HTR-8/SVneo (cell line): ENCODE measurements around the gene METTL25B.
"Not testable (repeated sequence)": the region's sequence is repeated elsewhere in the genome, so short reads cannot be mapped to it uniquely, and the experiment has no call there.

Experiments
- DNase-seq: peaks from one replicate; pipeline ENCODE4 v3.0.0; 2011; ENCODE audit warnings: low spot score, mixed read lengths; ENCODE audit not compliant: insufficient read length
- FAIRE-seq: peaks from 2 replicates; lab custom pipeline; 2011; peaks lifted over from hg19 to GRCh38; lab: Jason Lieb, UNC

The METTL25B gene

GRCh38 chr1:156746728-156747631, 18.7 kb downstream of the METTL25B start:
- no peak for FAIRE-seq
- DNase-seq, result peak; percentile 85

- FAIRE-seq (no peak), DNase-seq (no peak)
Measured at GRCh38 chr1:156747742-156748669, 19.7 kb downstream of the METTL25B start.

- FAIRE-seq (no peak), DNase-seq (no peak)
Measured at GRCh38 chr1:156748670-156749418, 20.6 kb downstream of the METTL25B start.

- DNase-seq, result no peak
- FAIRE-seq, result no peak
Measured at GRCh38 chr1:156749419-156750118, 21.3 kb downstream of the METTL25B start.

GRCh38 chr1:156750191-156750672, 22.0 kb downstream of the METTL25B start:
- FAIRE-seq, result no peak
- no peak for DNase-seq

- no peak for FAIRE-seq
- no peak for DNase-seq
Measured at GRCh38 chr1:156750711-156751450, 22.6 kb downstream of the METTL25B start.

- FAIRE-seq (no peak), DNase-seq (no peak)
Measured at GRCh38 chr1:156751451-156751756, 23.1 kb downstream of the METTL25B start, which contains the start of gene HDGF. HDGF (minus strand) TSS chr1:156751675; CDS start chr1:156751429, 246 bp downstream.

- DNase-seq (peak; percentile 85), FAIRE-seq (no peak)
Measured at GRCh38 chr1:156751757-156752481, 23.6 kb downstream of the METTL25B start.

GRCh38 chr1:156752843-156753482, 24.7 kb downstream of the METTL25B start:
- DNase-seq (no peak), FAIRE-seq (no peak)

- DNase-seq (no peak), FAIRE-seq (no peak)
Measured at GRCh38 chr1:156754219-156754618, 25.9 kb downstream of the METTL25B start.

GRCh38 chr1:156755527-156755950, 27.3 kb downstream of the METTL25B start:
- FAIRE-seq (no peak), DNase-seq (no peak)

- DNase-seq, result no peak
- FAIRE-seq, result no peak
Measured at GRCh38 chr1:156756355-156756754, 28.1 kb downstream of the METTL25B start.

- FAIRE-seq, DNase-seq: not testable (repeated sequence)
Measured at GRCh38 chr1:156757572-156758253, 29.4 kb downstream of the METTL25B start.

- FAIRE-seq (no peak), DNase-seq (no peak)
Measured at GRCh38 chr1:156760092-156760795, 32.0 kb downstream of the METTL25B start.

- DNase-seq, result no peak
- no peak for FAIRE-seq
Measured at GRCh38 chr1:156760796-156761104, 32.5 kb downstream of the METTL25B start.

GRCh38 chr1:156765136-156765535, 36.9 kb downstream of the METTL25B start:
- not testable (repeated sequence) for FAIRE-seq, DNase-seq

GRCh38 chr1:156765666-156766065, 37.4 kb downstream of the METTL25B start:
- DNase-seq (no peak), FAIRE-seq (no peak)
